ENCODE measurements around the gene ACOX3.

DNA sequence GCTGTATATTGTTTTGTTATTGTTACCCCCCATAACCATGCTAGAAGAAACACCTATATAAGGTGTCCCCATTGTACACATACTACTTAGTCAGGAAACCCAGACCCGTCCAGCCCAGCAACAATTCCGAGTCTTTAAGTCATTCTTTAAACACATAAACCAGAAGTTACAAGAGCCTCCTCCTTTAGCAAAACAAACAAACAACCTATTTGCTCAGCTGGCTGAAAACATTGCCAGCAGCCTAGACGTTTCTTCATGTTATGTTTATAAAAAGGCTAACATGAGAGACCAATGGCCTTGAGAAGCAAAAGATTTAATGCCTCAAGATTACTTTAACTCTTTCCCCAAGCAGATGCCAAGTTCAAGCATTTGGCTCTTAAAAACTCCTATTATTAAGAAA lies 1.4 kb downstream of the ACOX3 start:
- TF ChIP-seq JUN (IDR thresholded peaks at IDR 0.05) (no peak), EP300 (IDR thresholded peaks at IDR 0.05) (no peak), CHD2 (IDR thresholded peaks at IDR 0.05; ENCODE audit: low read length, partially characterized antibody) (no peak), RFX5 (IDR thresholded peaks at IDR 0.05) (no peak)
- TF ChIP-seq, protein P1, sequence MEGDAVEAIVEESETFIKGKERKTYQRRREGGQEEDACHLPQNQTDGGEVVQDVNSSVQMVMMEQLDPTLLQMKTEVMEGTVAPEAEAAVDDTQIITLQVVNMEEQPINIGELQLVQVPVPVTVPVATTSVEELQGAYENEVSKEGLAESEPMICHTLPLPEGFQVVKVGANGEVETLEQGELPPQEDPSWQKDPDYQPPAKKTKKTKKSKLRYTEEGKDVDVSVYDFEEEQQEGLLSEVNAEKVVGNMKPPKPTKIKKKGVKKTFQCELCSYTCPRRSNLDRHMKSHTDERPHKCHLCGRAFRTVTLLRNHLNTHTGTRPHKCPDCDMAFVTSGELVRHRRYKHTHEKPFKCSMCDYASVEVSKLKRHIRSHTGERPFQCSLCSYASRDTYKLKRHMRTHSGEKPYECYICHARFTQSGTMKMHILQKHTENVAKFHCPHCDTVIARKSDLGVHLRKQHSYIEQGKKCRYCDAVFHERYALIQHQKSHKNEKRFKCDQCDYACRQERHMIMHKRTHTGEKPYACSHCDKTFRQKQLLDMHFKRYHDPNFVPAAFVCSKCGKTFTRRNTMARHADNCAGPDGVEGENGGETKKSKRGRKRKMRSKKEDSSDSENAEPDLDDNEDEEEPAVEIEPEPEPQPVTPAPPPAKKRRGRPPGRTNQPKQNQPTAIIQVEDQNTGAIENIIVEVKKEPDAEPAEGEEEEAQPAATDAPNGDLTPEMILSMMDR (IDR thresholded peaks at IDR 0.05): no peak
- TF ChIP-seq, protein P2, sequence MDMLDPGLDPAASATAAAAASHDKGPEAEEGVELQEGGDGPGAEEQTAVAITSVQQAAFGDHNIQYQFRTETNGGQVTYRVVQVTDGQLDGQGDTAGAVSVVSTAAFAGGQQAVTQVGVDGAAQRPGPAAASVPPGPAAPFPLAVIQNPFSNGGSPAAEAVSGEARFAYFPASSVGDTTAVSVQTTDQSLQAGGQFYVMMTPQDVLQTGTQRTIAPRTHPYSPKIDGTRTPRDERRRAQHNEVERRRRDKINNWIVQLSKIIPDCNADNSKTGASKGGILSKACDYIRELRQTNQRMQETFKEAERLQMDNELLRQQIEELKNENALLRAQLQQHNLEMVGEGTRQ (IDR thresholded peaks at IDR 0.05): no peak
- TF ChIP-seq, protein P3, sequence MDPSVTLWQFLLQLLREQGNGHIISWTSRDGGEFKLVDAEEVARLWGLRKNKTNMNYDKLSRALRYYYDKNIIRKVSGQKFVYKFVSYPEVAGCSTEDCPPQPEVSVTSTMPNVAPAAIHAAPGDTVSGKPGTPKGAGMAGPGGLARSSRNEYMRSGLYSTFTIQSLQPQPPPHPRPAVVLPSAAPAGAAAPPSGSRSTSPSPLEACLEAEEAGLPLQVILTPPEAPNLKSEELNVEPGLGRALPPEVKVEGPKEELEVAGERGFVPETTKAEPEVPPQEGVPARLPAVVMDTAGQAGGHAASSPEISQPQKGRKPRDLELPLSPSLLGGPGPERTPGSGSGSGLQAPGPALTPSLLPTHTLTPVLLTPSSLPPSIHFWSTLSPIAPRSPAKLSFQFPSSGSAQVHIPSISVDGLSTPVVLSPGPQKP (IDR thresholded peaks at IDR 0.05; ENCODE audit: low read depth, low read length): no peak
- TF ChIP-seq, protein P4, sequence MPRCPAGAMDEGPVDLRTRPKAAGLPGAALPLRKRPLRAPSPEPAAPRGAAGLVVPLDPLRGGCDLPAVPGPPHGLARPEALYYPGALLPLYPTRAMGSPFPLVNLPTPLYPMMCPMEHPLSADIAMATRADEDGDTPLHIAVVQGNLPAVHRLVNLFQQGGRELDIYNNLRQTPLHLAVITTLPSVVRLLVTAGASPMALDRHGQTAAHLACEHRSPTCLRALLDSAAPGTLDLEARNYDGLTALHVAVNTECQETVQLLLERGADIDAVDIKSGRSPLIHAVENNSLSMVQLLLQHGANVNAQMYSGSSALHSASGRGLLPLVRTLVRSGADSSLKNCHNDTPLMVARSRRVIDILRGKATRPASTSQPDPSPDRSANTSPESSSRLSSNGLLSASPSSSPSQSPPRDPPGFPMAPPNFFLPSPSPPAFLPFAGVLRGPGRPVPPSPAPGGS (IDR thresholded peaks at IDR 0.05): no peak
